Stimulated activated naive B cell treated with anti-CD40 and anti-IgM and Interleukin-4, amounts not matched to agents 10 μg/mL and 1 μg/mL and 100 μg/mL, for 72 hours (primary cell): Measurements from ENCODE around the gene HSF5.

Experiments used
- ATAC-seq, 2 donors: fragments of 150-1000 bp; cut with Tn5 transposase; replicated peaks; 2 replicates each; pipeline ENCODE4 v1.10.0; 2021; ENCODE audit warnings: moderate library complexity in 1 of 2
- DNase-seq: peaks from one replicate; pipeline ENCODE4 v3.0.0; 2021
- H3K27ac Mint-ChIP-seq: one replicate; pipeline ENCODE4 v1.8.0; 2022; ENCODE audit warnings: mild to moderate bottlenecking, mixed read lengths
- H3K27me3 Mint-ChIP-seq, 2 donors: one replicate each; pipeline ENCODE4 v1.8.0; 2022; ENCODE audit warnings: mixed read lengths in 2 of 2
- H3K36me3 Mint-ChIP-seq, 2 donors: one replicate each; pipeline ENCODE4 v1.8.0; 2022; ENCODE audit warnings: mixed read lengths in 2 of 2, mild to moderate bottlenecking in 1 of 2
- H3K4me1 Mint-ChIP-seq, 2 donors: one replicate each; pipeline ENCODE4 v1.8.0; 2022; ENCODE audit warnings: mixed read lengths in 2 of 2, mild to moderate bottlenecking in 1 of 2
- H3K4me3 Mint-ChIP-seq, 2 donors: one replicate each; pipeline ENCODE4 v1.8.0; 2022; ENCODE audit warnings: mild to moderate bottlenecking in 2 of 2, mixed read lengths in 2 of 2, moderate library complexity in 1 of 2
- H3K9me3 Mint-ChIP-seq, 2 donors: one replicate each; pipeline ENCODE4 v1.8.0; 2022; ENCODE audit warnings: mixed read lengths in 2 of 2, mild to moderate bottlenecking in 1 of 2

The HSF5 gene

DNA sequence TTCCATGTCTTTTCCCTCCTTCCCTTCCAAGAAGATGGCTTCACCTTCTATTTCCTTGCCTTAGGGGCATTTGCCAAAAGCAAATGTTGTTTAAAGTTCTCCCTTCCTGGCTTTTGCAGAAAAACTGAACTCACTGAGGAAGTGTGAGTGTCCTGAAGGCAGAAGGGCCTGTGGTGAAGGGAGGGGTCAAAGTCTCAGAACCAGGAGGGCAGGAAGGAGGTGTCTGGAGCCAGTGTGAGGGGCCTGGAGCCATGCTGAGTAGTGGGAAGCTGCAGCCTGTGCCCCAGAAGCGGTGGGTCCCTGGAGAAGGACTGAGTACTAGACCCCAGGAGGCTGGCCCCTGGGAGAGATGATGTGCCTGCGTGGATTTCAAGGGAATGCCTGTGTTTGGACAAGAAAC is 112.4 kb downstream of the HSF5 start:
- DNase-seq (no peak), ATAC-seq (no peak)
- no peaks in the 10 kb centered on the region for H3K27me3 Mint-ChIP-seq
- no peak overlapping the region for H3K27ac Mint-ChIP-seq
- H3K9me3 Mint-ChIP-seq: no peaks in the 10 kb centered on the region
- no peak overlapping the region for H3K4me3 Mint-ChIP-seq
- H3K4me1 Mint-ChIP-seq: peaks cover 19 to 39% of the 10 kb centered on the region in 2 donors
- H3K36me3 Mint-ChIP-seq: peaks cover 5 to 7% of the 10 kb centered on the region in 2 donors

DNA sequence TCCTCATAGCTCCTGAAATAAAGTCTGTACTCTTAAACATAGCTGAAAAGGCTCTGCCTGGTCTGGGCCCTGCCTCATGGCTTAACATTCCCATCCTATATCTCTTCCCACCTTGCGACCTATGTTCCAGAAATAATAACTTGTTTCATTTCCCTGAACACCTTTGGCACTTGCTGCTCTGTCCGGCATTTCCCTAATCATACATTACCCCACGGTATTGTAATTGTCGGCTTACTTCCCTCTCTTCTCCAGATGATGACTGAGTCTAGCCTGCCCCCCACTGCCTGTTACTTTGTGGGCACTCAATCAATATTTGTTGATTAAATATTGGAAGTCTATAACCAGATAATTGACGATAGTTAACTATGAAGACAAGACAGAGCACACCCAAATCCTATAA is 113.0 kb downstream of the HSF5 start:
- H3K4me3 Mint-ChIP-seq: no peak overlapping the region
- peak in 1 of 2 donors; percentile 38 for ATAC-seq
- H3K9me3 Mint-ChIP-seq: no peaks in the 10 kb centered on the region
- no peaks in the 10 kb centered on the region for H3K27me3 Mint-ChIP-seq
- peaks cover 23 to 45% of the 10 kb centered on the region in 2 donors for H3K4me1 Mint-ChIP-seq
- no peak overlapping the region for H3K27ac Mint-ChIP-seq
- peaks cover 8 to 11% of the 10 kb centered on the region in 2 donors for H3K36me3 Mint-ChIP-seq
- DNase-seq: no peak

DNA sequence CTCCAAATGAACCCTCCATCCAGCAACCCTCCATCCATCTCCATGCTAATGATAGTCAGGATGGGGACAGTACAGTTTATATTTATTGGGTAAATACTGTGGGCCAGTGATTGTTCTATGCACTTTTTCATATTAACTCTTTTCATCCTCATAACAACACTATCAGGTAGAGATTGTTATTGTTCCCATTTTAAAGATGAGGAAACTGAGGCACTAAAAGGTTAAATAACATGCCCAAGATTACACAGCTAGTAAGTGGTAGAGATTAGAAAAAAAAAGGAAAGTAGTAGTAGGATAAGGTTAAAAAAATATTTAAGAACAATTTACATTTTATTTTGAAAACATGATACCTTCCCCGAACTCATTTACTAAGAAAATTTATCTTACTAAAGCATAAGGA is 114.3 kb downstream of the HSF5 start:
- H3K27ac Mint-ChIP-seq: no peak overlapping the region

DNA sequence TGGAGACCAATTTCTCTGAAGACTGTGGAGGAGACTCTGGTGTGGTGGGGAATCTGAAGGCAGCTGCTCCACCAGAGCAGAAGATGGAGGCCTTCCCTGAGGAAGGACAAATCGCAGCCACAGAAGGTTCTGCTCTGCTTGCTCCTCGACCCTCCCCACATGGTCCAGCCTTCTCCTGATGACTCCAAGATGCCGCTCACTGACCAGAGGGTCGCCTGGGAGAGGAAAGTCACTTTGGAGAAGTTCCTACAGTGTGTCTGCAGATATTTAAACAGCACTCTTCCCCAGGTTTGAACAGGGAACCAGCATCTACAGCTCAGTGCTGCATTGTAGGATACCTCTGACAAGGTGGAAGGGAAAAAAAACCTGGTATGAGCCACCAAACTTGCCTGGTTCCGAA is 115.2 kb downstream of the HSF5 start:
- DNase-seq (no peak), ATAC-seq (no peak)
- Mint-ChIP-seq H3K9me3 (no peaks in the 10 kb centered on the region), H3K4me1 (peaks cover 35 to 66% of the 10 kb centered on the region in 2 donors), H3K27me3 (no peaks in the 10 kb centered on the region), H3K4me3 (no peak overlapping the region), H3K36me3 (peaks cover 8% of the 10 kb centered on the region in 2 donors), H3K27ac (no peak overlapping the region)

More for the DNA sequence above, 114.3 kb downstream of the HSF5 start:
- no peaks in the 10 kb centered on the region for H3K27me3 Mint-ChIP-seq
- H3K4me3 Mint-ChIP-seq: no peak overlapping the region
- peaks cover 8% of the 10 kb centered on the region in 2 donors for H3K36me3 Mint-ChIP-seq
- no peak for ATAC-seq
- H3K4me1 Mint-ChIP-seq: peaks cover 32 to 57% of the 10 kb centered on the region in 2 donors
- no peaks in the 10 kb centered on the region for H3K9me3 Mint-ChIP-seq
- no peak for DNase-seq

DNA sequence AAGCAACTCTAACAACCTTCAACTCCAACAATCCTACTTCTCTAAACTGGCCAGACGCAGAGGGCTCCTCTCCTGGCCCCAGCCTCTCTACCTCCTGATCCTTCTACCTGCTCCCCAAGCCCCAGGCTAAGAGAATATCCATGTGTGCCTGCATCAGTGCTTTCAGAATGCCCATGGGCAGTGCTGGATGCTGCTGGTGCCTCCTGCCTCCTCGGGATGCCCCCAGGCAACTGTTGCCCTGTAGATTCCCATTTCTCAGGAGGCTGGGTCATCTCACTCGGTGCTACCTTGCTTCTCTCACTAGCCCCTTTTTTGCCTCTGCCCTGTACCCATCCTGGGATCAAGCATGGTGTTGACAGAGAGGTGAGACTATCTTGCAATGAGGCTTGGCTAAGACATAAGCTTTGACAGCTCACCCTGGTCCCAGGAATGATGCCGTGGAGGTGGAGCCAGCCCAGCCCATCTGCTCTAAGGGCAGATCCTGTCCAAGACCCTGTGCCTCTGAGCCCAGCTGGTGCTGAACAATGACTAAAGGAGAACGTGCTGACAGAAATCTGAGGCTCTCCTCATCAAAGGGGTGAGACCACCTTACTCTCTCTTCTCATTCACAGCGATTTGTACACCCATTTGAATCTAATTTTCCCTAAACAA is 116.8 kb downstream of the HSF5 start:
- peaks cover 31 to 67% of the 10 kb centered on the region in 2 donors for H3K4me1 Mint-ChIP-seq
- no peaks in the 10 kb centered on the region for H3K9me3 Mint-ChIP-seq
- no peak for ATAC-seq

DNA sequence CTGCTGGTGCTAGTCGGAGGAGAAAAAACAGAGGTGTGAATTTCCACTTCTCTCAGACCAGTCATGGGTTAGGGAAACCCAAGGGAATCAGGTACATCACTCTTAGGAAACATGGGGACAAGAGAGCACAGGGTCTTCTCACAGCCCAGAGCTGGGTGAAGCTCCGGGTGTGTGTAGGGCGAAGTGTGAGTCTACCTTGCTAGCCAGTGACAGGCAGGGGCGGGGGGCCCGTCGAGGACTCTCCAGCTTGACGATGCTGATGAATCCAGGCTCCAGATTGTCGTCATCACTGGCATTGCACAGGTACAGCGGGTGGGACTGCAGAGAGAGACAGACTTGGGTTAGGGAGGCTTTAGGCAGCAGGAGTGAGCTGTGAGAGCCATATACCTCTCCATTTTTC is 117.5 kb downstream of the HSF5 start:
- Mint-ChIP-seq H3K9me3 (no peaks in the 10 kb centered on the region), H3K4me1 (peaks cover 30 to 64% of the 10 kb centered on the region in 2 donors), H3K27ac (peak overlapping the region; percentile 57), H3K36me3 (peaks cover 8% of the 10 kb centered on the region in 2 donors), H3K27me3 (no peaks in the 10 kb centered on the region), H3K4me3 (no peak overlapping the region)
- DNase-seq (no peak), ATAC-seq (no peak)

More for the DNA sequence above, 116.8 kb downstream of the HSF5 start:
- no peak for DNase-seq
- Mint-ChIP-seq H3K27me3 (no peaks in the 10 kb centered on the region), H3K27ac (peak overlapping the region; percentile 70), H3K4me3 (no peak overlapping the region), H3K36me3 (peaks cover 8% of the 10 kb centered on the region in 2 donors)

DNA sequence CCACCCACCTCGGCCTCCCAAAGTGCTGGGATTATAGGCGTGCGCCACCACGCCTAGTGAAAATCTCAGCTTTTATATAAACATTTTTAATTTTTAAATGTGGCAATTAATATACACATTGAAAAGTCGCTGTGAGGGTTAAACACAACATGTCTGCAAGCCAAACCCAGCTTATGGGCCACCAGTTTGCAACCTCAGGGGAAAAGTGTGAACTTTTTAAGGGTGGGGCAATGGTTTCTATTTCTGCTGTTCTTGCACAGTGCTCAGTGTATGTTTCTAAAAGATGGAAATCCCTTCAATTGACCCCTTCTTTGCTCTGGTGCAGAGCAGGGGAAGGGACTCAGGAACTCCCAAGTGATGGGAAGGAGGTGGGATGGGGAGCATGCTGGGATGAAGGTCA is 117.9 kb downstream of the HSF5 start:
- Mint-ChIP-seq H3K36me3 (peaks cover 8% of the 10 kb centered on the region in 2 donors), H3K27me3 (no peaks in the 10 kb centered on the region), H3K9me3 (no peaks in the 10 kb centered on the region), H3K4me1 (peaks cover 29 to 60% of the 10 kb centered on the region in 2 donors), H3K4me3 (no peak overlapping the region), H3K27ac (peak overlapping the region; percentile 69)
- no peak for ATAC-seq
- DNase-seq: no peak
